ENCODE measurements around the gene NCKAP1.

GRCh38 chr2:182971820-182972547 is 66.3 kb downstream of the NCKAP1 start:
- TF ChIP-seq CTCF (IDR thresholded peaks at IDR 0.05; ENCODE audit: low read length): no peak
- TF ChIP-seq EZH2 (optimal IDR thresholded peaks at IDR 0.05; ENCODE audit: low read depth, low read length): no peak
- TF ChIP-seq EZH2phosphoT487 (IDR thresholded peaks at IDR 0.05; ENCODE audit: low read length): no peak

Data from MM.1S (cell line).